OCI-LY7 (cell line): Measurements from ENCODE around the gene ANKRD49.

ENCODE experiments used
- CTCF ChIP-seq: fragments of 200-600 bp; sonication (generic); conservative IDR thresholded peaks from 2 replicates; pipeline ENCODE4 v1.5.1; 2014; ENCODE audit warnings: mild to moderate bottlenecking, antibody characterized with exemption, low read length, moderate library complexity, mixed read lengths
- EZH2phosphoT487 ChIP-seq: fragments of 200-600 bp; sonication (generic); IDR thresholded peaks from 2 replicates; pipeline ENCODE4 v1.6.1; 2018; ENCODE audit warnings: low read depth, borderline replicate concordance, mild to moderate bottlenecking, mixed run types, antibody characterized with exemption, low read length, moderate library complexity, mixed read lengths

GRCh38 chr11:94469416-94469815 is 24.4 kb upstream of the ANKRD49 start:
- no peak for TF ChIP-seq CTCF
- TF ChIP-seq EZH2phosphoT487 = no peak
